ENCODE results near the gene NR2E1.

The NR2E1 gene

DNA sequence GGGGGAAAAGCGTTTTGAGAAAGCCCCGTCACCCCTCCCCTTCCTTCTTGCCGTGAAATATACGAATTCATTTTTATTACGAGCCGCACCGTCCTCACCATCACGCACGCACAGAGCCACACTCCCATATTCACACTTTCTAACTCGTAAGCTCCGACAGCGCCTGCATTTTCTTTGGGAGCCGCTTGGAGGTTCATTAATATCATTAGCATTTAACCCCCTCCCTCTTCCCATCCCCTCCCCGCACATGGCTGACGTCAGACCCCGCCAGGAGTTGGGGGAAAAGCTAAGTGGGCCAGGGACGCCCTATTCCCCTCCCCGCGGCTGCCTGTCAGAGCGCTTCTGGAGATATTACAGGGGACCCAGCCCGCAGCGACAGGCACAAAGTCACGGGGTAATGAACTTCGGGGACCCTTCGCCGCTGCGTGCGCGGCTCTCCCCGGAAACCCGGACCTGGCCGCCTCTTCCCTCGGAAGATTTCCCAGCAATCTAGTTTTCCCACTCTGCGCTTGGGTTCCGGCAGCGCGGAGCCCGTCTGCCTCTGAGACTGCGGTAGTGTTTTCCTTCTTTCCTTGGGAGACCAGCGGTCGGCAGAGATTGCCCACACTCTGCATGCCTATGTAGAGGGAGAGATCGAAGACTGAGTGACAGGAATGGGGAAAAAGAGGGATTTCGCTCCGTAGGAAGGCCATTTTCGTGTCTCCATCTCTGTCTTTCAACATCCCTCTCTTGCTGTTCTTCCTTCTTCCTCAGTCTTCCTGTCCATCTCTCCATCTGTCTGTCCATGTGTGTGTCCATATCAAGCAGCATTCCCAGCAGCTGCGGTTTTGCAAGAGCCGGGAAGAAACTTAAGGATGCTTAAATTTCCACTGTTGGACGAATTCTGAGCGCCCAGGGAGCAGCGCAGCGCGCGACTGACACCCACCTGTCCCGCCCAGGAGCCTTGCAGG, at the start of gene NR2E1:
NR2E1 (plus strand) TSS at position 309 of the 950 bp plus-strand sequence. CDS start 744 bp downstream, outside the sequence.
- DNase-seq, result no peak

DNA sequence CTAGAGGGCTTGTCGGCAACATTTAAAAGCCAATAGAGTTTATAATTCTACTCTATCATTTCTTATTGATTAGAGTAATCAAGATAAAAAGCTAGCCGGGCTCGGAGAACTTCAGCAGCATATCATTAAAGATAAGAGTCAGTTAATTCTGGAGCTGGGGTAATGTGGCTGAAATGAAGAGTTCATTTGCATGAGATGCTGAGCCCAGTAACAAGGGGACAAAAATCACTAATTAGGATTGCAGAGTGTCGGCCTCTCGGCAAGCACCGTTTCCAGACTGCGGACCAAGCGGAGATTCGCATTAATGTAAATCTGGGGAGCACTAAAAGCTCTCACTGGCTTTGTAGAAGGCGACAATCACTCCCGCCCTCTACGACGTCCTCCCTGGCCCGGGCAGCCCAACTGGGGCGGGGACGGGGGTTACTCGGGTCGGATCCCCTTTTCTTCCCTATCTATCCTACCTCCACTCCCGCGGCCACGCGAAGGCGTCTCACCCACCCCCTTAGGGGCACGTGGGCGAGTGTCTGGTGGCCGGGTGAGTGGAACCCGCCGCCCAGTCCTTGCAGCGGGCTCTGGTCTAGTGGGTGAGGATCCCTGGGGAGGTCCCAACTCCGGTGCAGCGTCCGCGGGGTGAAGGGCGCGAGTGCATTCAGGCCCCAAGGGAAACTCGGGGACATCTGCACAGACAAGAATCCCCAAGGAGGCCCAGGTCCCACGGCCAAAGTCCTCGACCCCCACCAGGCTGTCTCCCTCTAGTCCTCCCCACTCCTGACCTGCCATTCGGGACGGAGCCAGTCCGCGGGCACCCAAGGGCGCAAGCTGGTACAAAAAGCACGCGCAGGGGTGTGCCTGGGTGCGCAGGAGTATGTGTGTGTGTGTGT, 49.0 kb upstream of the NR2E1 start:
- DNase-seq, result no peak

DNA sequence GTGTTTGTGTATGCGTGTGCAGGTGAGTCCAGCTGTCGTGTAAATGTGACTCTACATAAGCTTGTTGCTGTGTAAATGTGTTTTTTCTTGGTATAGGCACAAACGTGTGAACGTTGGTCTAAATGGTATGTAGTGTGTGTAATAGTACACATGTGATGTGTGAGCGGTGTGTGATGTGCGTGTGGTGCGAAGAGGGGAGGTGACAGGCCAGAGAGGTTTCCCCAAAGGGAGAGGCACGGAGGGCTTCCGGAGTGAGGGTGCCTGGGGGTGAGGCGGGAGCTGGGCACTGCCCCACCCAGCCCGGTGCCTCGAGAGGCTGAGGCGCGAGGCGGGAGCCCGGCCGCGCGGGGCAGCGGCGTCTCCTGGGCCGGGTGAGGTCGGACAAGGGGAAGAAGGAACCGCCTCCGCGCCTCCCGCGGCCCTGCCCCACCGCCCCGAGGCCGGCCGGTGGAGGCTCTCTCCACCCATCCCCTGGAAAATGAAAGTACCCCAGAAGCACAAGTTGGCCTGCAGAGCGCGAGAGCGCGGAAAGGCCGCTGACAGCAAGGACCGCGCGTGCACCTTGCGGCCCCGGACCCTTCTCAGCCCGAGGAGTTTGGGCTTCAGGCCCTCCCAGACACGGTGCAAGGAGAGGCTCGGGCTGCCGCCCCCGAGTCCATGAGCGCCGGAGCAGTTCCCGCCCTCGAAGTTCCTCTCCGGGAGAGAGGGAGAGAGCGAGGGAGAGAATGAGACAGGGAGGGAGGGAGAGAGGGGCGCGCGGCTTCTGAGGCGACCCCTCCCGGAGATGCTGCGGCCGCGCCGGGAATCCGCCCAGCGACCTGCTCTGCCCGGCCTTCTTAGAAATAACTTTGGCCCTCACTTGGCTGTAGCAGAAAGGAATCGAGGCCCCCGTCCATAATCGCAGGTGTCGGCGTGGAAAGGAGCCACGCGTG, 48.1 kb upstream of the NR2E1 start:
- DNase-seq, result peak; percentile 63

DNA sequence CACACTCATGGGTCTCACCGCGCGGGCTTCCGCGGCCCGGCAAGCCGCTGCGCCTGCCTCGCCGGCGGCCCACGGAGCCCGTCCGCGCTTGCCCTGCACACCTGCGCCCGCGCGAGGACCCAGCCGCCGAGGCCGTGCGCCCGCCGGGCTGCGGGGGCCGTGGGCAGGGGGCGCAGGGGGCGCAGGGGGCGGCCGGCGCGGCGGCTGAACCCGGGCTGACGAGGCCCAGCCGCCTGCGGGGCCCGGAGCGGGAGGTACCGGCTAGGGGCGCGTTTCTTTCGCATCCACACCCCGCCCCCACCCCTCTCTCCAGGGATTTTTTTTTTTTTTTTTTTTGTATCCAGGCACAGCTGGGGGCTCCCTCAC, 47.5 kb upstream of the NR2E1 start:
- no peak for DNase-seq

DNA sequence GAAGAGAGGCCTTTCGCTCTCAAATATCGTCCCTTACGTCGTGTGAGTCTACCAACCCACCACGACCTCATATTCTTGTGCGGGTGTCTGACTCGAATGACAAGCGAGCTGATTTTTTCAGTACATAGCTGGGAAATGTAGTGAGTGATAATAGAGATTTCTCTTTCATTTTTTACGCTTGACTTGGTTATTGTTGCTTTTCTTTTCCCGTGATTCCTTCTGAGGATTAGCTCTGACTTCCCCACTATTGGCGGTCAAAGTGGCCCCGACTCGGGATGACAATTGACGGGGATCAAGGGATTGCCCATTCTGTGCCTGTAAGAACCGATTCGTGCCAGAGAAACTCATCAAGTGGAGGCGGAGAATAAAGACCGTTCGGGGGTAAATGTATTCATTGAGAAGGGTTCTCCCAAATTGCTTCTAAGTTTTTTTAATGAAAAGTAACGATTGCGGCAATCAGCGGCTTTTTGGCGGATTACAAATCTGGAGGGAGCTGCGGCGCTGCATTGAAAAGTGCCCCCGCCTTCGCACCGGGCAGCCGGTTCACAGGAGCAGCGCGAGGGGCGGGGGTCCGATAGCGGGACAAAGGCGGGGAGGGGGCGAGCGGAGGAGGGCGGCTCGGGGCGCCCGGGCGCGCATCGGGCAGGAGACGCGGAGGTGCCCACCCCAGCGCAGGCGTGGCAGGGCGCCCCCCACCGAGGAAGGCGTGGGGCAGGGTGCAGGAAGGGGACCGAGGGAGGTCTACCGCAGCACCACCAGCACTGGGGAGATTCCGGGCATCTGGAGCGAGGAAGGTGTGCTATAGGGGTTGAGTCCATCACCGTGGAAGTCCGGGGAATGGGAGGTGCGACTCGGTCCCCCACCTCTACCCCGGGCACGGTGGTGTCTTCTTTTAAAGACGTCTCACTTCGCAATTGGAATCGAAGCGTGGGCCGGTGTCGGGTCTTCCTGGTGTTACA, 46.7 kb upstream of the NR2E1 start:
- DNase-seq, result no peak

DNA sequence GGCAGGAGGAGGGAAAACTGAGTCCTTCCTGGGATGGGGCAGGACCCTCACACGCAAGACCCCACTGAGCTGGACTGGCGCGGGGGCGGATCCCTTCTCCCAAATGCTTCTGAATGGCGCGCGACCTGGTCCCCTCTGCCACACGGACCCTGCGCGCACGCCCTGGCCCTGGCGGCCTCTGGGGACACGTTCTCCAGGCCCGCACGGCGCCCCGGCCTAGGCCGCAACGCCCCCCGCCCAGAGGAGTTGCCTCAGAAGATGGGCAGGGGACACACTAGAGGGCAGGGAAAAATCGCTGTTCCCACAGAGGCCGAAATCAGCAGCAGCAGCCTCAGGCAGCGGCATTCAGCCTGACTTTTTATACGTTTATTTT, 46.1 kb upstream of the NR2E1 start:
- DNase-seq, result no peak

DNA sequence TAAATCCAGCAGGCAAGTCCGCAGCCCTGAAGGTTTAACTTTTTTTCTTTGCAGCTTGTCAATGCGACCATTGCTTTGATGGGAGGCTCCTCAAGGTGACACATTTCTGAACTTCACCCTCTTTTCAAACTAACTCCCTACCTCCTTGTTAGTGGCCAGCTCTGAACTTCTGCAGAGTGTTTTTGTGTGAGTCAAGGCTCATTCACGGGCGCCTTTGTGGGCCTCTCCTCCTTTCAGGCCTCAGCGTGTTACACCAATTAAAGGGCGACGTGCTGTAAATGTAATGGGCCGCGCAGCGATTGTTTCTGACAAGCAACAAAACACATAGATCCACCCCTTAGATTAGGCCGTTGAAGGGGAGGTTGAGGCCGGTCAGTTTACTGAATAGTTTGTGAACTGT, 45.5 kb upstream of the NR2E1 start:
- no peak for DNase-seq

DNA sequence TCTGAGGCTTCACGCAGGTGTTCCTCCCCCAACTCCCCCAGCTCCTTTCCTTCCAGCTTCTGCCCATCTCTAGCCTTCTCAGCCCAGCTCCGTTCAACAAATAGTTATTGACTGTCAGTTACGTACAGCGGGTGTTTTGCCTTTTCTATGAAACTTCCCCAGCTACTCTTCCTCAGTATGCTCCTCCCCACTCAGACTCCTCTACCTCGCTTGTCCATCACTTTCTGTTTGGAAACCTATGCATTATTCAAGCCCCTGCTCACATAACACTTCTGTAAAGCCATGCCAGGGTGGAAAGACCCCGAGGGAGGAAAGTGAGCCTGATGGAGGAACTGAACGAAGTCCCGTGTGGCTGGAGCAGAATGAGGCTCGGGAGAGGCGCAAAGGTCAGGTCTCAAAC, 44.2 kb upstream of the NR2E1 start:
- no peak for DNase-seq

DNA sequence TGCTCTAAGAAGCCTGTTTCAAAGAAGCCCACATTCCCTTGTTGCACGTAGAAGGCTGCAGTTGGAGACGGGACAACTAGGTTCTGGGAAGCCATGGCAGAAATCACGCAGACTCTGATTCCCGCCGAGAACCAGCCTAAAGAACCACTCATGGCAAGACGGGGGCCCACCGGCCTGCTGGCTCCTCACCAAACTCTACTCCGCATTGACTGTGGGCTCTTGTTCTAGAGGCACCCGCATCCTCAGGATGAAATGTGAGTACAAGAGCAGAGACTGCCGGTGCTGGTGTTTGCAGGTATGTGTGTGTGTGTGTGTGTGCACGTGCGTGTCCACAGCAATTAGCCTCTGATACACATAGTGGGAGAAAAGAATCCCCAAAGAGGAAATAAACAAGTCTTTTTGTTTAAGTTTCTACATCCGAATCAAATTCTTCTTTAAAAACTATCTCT, 42.3 kb upstream of the NR2E1 start:
- no peak for DNase-seq

DNA sequence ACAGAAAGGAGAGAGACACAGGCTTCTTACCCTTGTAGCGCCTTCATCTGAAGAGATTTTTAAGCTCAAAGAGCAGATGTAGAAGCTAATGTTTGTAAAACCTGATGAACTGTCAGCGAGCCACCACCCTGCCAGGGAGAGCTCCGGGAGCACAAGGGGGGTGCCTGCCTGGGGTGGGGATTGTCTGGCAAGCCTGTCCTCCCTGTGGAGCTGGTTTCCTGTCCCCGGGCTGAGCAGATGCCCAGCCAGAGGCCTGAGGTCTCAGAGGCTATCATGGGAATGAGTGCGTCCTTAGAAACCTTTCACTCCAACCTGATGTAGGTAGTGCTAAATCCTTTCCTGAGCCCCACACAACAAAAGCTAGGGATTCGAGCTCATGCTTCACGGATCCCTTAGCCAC, 41.9 kb upstream of the NR2E1 start:
- no peak for DNase-seq

DNA sequence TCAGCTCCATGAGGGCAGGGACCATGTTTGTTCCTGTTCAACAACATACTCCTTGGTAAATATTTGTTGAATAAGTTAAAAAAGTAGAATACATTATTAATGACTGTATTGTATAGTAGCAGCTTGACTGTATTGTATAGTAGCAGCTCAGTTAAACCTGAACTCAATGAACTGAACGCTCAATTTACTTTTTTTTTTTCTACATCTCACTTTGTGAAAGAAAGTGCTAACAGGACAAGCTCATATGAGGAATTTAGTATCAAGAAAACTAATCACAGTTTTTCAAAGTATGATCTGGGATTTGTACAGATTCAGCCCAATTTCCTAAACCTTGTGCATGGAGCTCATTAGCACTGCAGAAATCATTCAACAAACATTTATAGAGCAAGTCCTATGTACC, 38.8 kb upstream of the NR2E1 start:
- no peak for DNase-seq

DNA sequence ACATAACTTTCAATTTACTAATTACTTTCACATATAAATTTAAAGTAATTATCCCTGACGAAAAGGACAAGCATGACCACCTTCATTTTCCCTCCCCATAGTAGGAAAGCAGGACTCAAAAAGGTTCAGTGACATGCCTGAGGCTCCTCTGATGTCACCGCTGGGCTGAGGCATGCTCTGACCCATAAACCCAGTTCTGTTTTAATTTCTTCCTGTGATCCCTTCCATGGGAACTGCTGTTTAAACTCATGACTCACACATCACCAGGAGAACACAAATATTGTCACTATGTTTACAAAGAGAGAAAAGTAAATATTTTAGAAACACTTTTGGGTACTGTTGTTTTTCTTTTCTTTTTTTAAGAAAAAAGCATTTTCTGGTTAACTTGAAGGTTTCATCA, 38.0 kb upstream of the NR2E1 start:
- DNase-seq, result no peak

DNA sequence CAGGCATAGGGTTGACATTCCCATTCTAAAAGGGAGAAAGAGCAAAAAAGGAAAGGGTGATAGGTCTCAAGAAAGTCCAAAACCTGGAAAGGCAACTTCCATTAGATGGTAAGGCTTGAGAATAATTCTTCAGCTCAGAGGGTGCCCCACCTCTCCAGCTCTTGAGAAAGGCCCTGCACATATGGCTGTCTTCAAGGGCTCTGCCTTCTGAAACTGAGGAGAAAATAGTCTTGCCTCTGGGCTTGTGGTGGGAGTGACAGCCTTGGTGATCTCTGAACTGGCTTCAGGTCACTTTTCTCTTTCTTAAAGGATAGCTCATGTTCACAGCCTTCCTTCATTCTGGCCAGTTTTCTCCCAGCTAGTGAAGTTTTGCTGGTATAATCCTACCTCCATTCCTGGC, 35.6 kb upstream of the NR2E1 start:
- DNase-seq, result no peak

DNA sequence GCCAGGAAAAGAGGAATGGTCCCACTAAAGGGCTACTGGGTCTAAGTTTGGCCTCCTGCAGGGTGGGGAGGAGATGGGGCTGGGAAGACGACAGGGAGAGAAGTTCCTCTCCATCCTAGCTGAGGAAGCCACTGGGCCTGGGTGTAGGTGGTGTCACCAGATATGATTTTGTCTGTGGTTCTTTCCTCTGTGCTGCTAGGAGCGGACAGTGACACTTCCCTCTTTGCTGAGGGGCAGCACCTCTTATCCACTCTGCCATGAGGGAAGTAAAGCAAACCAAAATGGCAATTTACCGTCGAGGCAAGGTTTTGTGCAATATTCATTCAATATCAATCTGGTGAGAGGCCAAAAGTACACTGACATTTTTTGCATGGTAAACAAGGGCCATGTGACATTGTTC, 33.0 kb upstream of the NR2E1 start:
- no peak for DNase-seq

DNA sequence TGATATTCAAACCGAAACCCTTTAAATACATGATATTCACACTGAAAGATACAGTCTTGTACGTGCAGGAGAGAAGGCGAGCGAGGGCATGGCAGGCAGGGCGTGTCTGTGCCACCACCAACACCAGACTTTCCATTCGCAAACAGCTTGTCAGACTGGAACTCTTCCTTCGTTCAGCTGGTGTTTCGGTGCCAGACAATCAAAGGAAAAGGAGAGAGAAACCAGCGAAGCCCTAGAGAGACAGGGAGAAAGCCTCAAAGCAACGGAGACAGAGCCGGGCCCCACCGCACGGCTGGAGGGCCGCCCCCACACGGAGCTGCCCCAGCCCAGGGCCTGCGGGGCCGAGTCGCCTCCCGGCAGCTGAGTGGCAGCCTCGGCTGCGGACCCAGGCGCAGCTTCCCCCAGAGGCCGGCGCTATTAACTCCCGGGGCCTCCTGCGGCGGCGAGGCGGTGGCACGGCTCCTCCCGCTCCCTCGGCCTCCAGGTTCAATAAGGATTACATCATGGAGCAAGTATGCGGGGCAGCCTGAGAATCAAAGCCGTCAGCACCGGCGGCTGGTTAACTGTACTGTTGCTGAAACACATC, 32.1 kb upstream of the NR2E1 start:
- peak; percentile 70 for DNase-seq

DNA sequence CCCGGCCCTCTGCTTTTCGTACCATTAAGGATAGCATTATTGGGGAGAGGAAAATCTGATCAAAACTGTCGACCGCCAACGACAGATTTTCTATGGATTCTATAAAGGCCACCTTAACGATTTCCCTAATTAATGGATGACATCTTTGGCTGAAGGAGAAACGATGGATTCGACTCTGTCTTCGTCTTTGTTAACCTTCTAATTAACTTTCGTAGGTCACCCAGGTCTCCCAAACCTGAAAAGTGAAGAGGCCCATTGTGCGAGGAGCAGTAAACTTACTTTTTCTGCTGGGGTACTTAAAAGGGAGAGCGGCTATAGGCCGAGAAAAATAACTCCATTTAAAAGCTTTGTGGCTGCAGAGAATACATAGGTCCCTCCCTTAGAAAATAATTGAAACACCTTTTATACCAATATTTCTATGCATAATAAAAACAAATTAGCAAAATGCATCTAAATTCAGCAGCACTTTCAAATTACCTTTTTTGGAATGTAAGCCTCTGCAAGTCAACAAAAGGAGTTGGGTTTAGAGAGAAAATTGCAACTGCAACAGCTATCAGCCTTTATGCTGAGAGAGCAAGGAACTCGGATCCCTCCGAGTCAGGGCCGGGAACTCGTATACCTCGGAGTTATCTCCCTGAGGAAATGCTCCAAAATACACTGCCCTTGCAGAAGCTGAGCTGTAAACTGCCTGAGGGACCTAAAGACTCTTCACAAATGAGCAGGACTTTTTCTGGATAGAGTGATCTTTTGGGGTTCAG, 31.4 kb upstream of the NR2E1 start:
- DNase-seq, result no peak

DNA sequence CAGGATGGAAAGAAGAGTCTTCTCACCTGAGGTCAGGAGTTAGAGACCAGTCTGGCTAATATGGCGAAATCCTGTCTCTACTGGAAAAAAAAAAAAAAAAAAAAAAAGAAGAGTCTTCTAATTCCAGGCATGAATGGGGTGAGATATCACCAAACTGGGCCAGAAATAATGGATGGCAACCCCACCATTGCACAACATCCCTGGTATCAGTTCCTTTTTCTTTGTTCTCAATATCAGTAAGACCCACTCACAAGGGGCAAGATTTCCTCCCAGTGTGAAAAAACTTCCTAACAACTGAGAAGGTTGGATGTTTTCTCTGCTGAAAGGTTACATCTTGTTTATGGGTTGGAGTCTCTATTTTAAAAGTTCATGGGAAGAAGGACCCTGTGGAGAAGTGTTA, 23.6 kb upstream of the NR2E1 start:
- no peak for DNase-seq

DNA sequence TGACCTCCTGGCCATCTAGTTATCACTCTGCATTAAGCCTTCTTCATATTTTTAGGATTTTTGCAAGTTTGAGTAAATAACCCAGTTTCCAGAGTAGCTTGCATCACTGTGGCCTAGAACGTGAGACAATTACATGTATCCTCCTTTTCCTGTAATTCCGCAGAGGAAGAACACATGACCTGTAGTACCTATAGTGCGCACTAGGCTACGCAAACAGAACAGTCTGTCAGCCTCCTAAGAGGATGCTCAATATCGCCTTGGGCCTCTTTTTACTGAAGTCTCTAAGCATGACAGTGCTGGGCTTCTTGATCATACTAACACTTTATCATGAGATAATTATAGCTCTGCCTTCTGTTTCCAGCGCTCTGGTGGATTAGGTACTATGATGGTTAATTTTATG, 20.2 kb upstream of the NR2E1 start:
- no peak for DNase-seq

DNA sequence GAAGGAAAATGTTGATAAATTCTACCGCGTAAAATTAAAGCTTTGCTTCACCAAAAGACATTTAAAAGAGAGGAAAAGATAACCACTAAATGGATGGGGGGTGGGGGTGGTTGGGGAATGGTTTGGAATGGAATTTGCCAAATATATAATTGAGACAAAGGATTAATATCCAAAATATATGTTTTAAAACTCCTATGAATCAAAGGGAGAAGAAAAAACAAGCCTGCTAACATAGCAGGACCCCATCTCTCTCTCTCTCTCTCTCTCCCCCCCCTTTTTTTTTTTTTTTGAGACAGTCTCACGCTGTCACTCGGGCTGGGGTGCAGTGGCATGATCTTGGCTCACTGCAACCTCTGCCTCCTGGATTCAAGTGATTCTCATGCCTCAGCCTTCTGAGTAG, 13.4 kb upstream of the NR2E1 start:
- DNase-seq, result no peak

DNA sequence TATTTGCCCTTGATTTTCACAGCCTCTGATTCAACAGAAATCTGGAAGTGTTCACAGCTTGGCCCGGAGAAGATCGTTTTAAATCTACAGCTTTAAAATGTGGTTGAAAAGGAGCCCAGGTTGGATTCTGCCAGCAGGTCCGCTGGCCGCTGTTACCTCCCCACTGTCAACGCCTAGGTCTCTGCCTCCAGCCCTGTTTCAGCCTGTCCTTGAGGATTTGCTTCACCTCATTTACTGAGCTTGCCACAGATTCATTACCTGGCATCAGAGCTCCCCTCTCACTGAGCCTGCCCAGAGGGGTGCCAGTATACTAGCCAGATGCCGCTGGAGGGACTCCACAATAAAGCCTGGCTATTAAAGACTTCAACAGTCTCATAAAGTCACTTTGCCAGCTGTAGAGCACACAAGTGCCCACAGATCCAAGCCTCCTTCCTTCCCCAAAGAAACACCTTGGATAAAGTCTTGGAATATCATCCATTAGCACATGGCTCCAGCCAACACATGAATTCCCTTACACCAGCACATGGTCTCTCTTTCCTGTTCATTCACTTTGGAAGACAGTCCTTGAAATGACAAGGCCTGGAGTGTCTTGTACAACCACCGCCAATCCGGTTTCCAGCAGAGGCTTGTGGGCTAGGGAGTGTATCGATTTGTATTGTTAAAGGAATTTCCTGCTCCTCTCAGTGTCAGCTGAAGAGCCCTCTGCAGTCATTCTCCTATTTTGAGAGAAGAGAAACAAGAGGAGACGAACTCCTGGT, 9.5 kb upstream of the NR2E1 start:
- no peak for DNase-seq
